NCI-H2227 treated with DMSO at 0.1 percent for 48 hours (cell line): Measurements from ENCODE around the gene FLACC1.
"Not testable (repeated sequence)": the region's sequence is repeated elsewhere in the genome, so short reads cannot be mapped to it uniquely, and the experiment has no call there.

ENCODE experiments used
- DNase-seq: peaks from one replicate; lab custom pipeline; 2025; lab: John Stamatoyannopoulos, UW

The FLACC1 gene

GRCh38 chr2:201349601-201350000 is 7.5 kb downstream of the FLACC1 start:
- no peak for DNase-seq

GRCh38 chr2:201348758-201349157 is 8.4 kb downstream of the FLACC1 start:
- no peak for DNase-seq

GRCh38 chr2:201347138-201347537 is 10.0 kb downstream of the FLACC1 start:
- no peak for DNase-seq

GRCh38 chr2:201345625-201346213 is 11.4 kb downstream of the FLACC1 start:
- DNase-seq, result no peak

- DNase-seq, result no peak
These were observed 12.3 kb downstream of the FLACC1 start for GRCh38 chr2:201344663-201345366.

GRCh38 chr2:201343559-201343958 is 13.6 kb downstream of the FLACC1 start:
- no peak for DNase-seq

GRCh38 chr2:201342923-201343322 is 14.2 kb downstream of the FLACC1 start:
- no peak for DNase-seq

- no peak for DNase-seq
These were observed 27.7 kb downstream of the FLACC1 start for GRCh38 chr2:201329409-201329808.

- DNase-seq, result no peak
These were observed 29.5 kb downstream of the FLACC1 start for GRCh38 chr2:201327678-201328077.

- DNase-seq, result no peak
These were observed 34.4 kb downstream of the FLACC1 start for GRCh38 chr2:201322772-201323171.

GRCh38 chr2:201320701-201321100 is 36.4 kb downstream of the FLACC1 start:
- DNase-seq, result no peak

GRCh38 chr2:201320257-201320656 is 36.9 kb downstream of the FLACC1 start:
- no peak for DNase-seq

- no peak for DNase-seq
These were observed 37.6 kb downstream of the FLACC1 start for GRCh38 chr2:201319511-201319910.

- DNase-seq, result no peak
These were observed 43.8 kb downstream of the FLACC1 start for GRCh38 chr2:201313362-201313761.

GRCh38 chr2:201308914-201309313 is 48.2 kb downstream of the FLACC1 start:
- no peak for DNase-seq

GRCh38 chr2:201307876-201308275 is 49.3 kb downstream of the FLACC1 start:
- no peak for DNase-seq

- not testable (repeated sequence) for DNase-seq
These were observed 57.2 kb downstream of the FLACC1 start for GRCh38 chr2:201299929-201300328.

GRCh38 chr2:201298462-201299052 is 58.6 kb downstream of the FLACC1 start:
- DNase-seq, result no peak

- DNase-seq, result not testable (repeated sequence)
These were observed 66.5 kb downstream of the FLACC1 start for GRCh38 chr2:201290457-201291148.

- no peak for DNase-seq
These were observed 71.6 kb downstream of the FLACC1 start for GRCh38 chr2:201285499-201285898.

- no peak for DNase-seq
These were observed 76.7 kb downstream of the FLACC1 start for GRCh38 chr2:201280191-201281040.

GRCh38 chr2:201279079-201279478 is 78.1 kb downstream of the FLACC1 start:
- DNase-seq, result no peak
